ENCODE measurements around the gene PXDN.
"Not testable (repeated sequence)": the region's sequence is repeated elsewhere in the genome, so short reads cannot be mapped to it uniquely, and the experiment has no call there.

The PXDN gene

GRCh38 chr2:1722692-1723091 lies 21.6 kb downstream of the PXDN start:
- H3K9me3 Mint-ChIP-seq, result no peaks in the 10 kb centered on the region

GRCh38 chr2:1721706-1722646 lies 22.3 kb downstream of the PXDN start:
- H3K4me3 Mint-ChIP-seq, result no peak overlapping the region
- no peak overlapping the region for H3K27ac Mint-ChIP-seq
- no peak for TF ChIP-seq CTCF (IDR thresholded peaks at IDR 0.05)
- H3K4me1 Mint-ChIP-seq, result peaks cover 36% of the 10 kb centered on the region
- peaks cover under 1% of the 10 kb centered on the region for H3K27me3 Mint-ChIP-seq (ENCODE audit: low read depth, poor library complexity)
- DNase-seq, result no peak
- peaks cover 5% of the 10 kb centered on the region for H3K36me3 Mint-ChIP-seq (ENCODE audit: low read depth)
- no peaks in the 10 kb centered on the region for H3K9me3 Mint-ChIP-seq

More at GRCh38 chr2:1722692-1723091, 21.6 kb downstream of the PXDN start:
- no peak overlapping the region for H3K4me3 Mint-ChIP-seq
- H3K27me3 Mint-ChIP-seq (ENCODE audit: low read depth, poor library complexity), result no peaks in the 10 kb centered on the region
- H3K36me3 Mint-ChIP-seq (ENCODE audit: low read depth), result peaks cover 8% of the 10 kb centered on the region
- no peak for DNase-seq
- no peak overlapping the region for H3K27ac Mint-ChIP-seq
- TF ChIP-seq CTCF (IDR thresholded peaks at IDR 0.05), result no peak
- H3K4me1 Mint-ChIP-seq, result peaks cover 38% of the 10 kb centered on the region

- Mint-ChIP-seq H3K27ac (no peak overlapping the region), H3K27me3 (ENCODE audit: low read depth, poor library complexity) (peaks cover 3% of the 10 kb centered on the region), H3K4me1 (peaks cover 49% of the 10 kb centered on the region), H3K36me3 (ENCODE audit: low read depth) (no peaks in the 10 kb centered on the region), H3K4me3 (no peak overlapping the region), H3K9me3 (no peaks in the 10 kb centered on the region)
- no peak for DNase-seq
- no peak for TF ChIP-seq CTCF (IDR thresholded peaks at IDR 0.05)
These were observed 25.7 kb downstream of the PXDN start for GRCh38 chr2:1718339-1719220.

GRCh38 chr2:1717113-1717512 lies 27.2 kb downstream of the PXDN start:
- Mint-ChIP-seq H3K27ac (peak overlapping the region; percentile 34), H3K27me3 (ENCODE audit: low read depth, poor library complexity) (peaks cover 3% of the 10 kb centered on the region), H3K4me1 (peaks cover 62% of the 10 kb centered on the region), H3K9me3 (no peaks in the 10 kb centered on the region), H3K36me3 (ENCODE audit: low read depth) (peaks cover 4% of the 10 kb centered on the region), H3K4me3 (no peak overlapping the region)
- TF ChIP-seq CTCF (IDR thresholded peaks at IDR 0.05), result no peak
- no peak for DNase-seq

GRCh38 chr2:1716441-1716840 lies 27.9 kb downstream of the PXDN start:
- Mint-ChIP-seq H3K27ac (no peak overlapping the region), H3K4me1 (peaks cover 68% of the 10 kb centered on the region), H3K9me3 (no peaks in the 10 kb centered on the region), H3K36me3 (ENCODE audit: low read depth) (peaks cover 9% of the 10 kb centered on the region), H3K4me3 (no peak overlapping the region), H3K27me3 (ENCODE audit: low read depth, poor library complexity) (peaks cover 3% of the 10 kb centered on the region)
- DNase-seq, result no peak
- no peak for TF ChIP-seq CTCF (IDR thresholded peaks at IDR 0.05)

- H3K36me3 Mint-ChIP-seq (ENCODE audit: low read depth); H3K4me3 Mint-ChIP-seq; H3K9me3 Mint-ChIP-seq; H3K27ac Mint-ChIP-seq; H3K27me3 Mint-ChIP-seq (ENCODE audit: low read depth, poor library complexity); DNase-seq: not testable (repeated sequence)
- peaks cover 63% of the 10 kb centered on the region for H3K4me1 Mint-ChIP-seq
These were observed 28.4 kb downstream of the PXDN start for GRCh38 chr2:1716014-1716305.
